Transverse colon (tissue), 3 donors: ENCODE data around the gene COL8A1.

Source experiments
- CTCF ChIP-seq, 5 experiments: fragments of 200-600 bp in 3 of 5; fragments of 450-650 bp in 2 of 5; sonication (generic) in 3 of 5; IDR thresholded peaks; 1 replicate in 2 of 5; 2 replicates in 3 of 5; pipeline ENCODE4 v1.5.1; 2016 to 2017; ENCODE audit warnings: antibody characterized with exemption in 5 of 5, inconsistent platforms in 3 of 5, mild to moderate bottlenecking in 2 of 5, moderate library complexity in 1 of 5
- EP300 ChIP-seq: sonication (generic); formaldehyde crosslinking; IDR thresholded peaks from one replicate; pipeline ENCODE4 v1.6.1; 2017; ENCODE audit warnings: antibody characterized with exemption, low read depth
- POLR2A ChIP-seq: fragments of 450-650 bp; IDR thresholded peaks from one replicate; pipeline ENCODE4 v1.6.1; 2016; ENCODE audit warnings: antibody characterized with exemption, mild to moderate bottlenecking, moderate library complexity

DNA sequence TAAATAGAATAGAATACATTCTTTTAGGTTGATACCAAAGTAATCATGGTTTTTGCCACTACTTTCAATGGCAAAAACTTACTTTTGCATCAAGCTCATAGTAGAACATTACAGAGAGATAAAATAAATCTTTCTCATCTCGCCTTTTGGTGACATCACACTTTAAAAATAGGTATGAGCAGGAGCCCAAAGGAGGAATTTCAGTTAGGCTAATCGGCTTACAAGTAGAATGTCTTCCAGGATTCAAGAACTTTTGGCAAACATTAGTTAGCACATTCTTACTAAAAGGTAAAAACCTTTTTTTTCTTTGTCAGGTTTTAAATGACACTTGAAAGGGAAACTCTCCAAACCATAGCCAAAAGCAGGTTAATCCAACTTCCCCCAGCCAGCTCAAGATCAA lies 119.6 kb downstream of the COL8A1 start:
- TF ChIP-seq CTCF (IDR thresholded peaks at IDR 0.05) (no peak), EP300 (no peak), POLR2A (no peak)
